IPS-18a (cell line): Measurements from ENCODE around the gene MIGA1.

Experiments used
- H3K27ac ChIP-seq: one replicate; pipeline ENCODE4 v1.5.1; 2013; ENCODE audit warnings: low read length
- H3K27me3 ChIP-seq: one replicate; pipeline ENCODE4 v1.6.1; 2013; ENCODE audit warnings: mild to moderate bottlenecking, low read length; ENCODE audit not compliant: control insufficient read depth, insufficient read depth
- H3K36me3 ChIP-seq: one replicate; pipeline ENCODE4 v1.6.1; 2013; ENCODE audit warnings: low read depth, low read length; ENCODE audit not compliant: control insufficient read depth
- H3K4me1 ChIP-seq: one replicate; pipeline ENCODE4 v1.6.1; 2013; ENCODE audit warnings: low read depth, low read length; ENCODE audit not compliant: control insufficient read depth
- H3K4me3 ChIP-seq: one replicate; pipeline ENCODE4 v1.5.1; 2013; ENCODE audit warnings: low read length
- H3K9ac ChIP-seq: one replicate; pipeline ENCODE4 v1.6.1; 2013; ENCODE audit warnings: mild to moderate bottlenecking, low read length, moderate library complexity
- H3K9me3 ChIP-seq: one replicate; pipeline ENCODE4 v1.6.1; 2013; ENCODE audit warnings: low read depth, low read length; ENCODE audit not compliant: control insufficient read depth

MIGA1 gene

GRCh38 chr1:77859248-77859647, 79.8 kb downstream of the MIGA1 start:
- no peaks in the 10 kb centered on the region for H3K27me3 ChIP-seq
- no peaks in the 10 kb centered on the region for H3K9me3 ChIP-seq
- no peak overlapping the region for H3K27ac ChIP-seq

DNA sequence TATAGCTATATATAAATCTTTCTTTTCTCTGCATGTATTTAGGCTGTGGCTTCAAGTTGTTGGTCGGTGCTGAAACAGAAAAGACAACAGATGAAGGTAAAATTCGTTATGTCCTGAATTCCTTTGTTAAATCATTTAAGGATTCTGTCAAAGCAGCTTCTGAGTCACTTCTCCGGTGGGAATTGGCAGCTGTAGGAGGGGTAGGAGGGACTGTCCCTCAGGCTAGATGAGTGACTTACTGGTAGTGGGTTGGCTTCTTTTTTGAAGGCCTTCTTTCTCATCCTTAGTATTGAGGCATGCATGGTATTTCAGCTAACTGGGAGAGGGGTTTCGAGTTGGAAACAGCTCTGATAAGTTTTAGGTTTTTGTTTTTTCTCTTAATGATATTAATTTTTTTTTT, 86.8 kb downstream of the MIGA1 start:
- H3K27me3 ChIP-seq = no peaks in the 10 kb centered on the region
- no peak overlapping the region for H3K27ac ChIP-seq
- H3K4me3 ChIP-seq = no peak overlapping the region
- no peaks in the 10 kb centered on the region for H3K9me3 ChIP-seq
- no peaks in the 10 kb centered on the region for H3K4me1 ChIP-seq
- H3K9ac ChIP-seq = no peak overlapping the region
- no peaks in the 10 kb centered on the region for H3K36me3 ChIP-seq

More at GRCh38 chr1:77859248-77859647, 79.8 kb downstream of the MIGA1 start:
- Histone ChIP-seq H3K36me3 (peaks cover 3% of the 10 kb centered on the region), H3K9ac (no peak overlapping the region), H3K4me1 (no peaks in the 10 kb centered on the region), H3K4me3 (no peak overlapping the region)

DNA sequence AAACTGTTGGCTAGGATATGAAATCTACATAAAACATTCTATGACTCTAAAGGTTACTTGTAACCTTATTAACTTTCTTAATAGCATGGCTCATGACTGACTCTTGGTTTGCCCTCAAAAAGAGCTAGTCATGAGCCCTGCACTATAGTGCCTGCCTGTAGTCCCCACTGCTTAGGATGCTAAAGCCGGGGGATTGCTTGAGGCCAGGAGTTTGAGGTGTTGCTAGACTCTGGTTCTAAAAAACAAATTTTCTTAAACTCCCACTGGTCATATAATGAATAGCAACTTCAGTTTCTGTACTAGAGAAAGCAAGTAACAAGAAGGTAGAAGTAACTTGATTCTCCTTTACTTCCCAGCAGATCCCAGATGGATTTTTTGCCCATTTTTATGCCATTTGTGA, 93.2 kb downstream of the MIGA1 start:
- no peaks in the 10 kb centered on the region for H3K4me1 ChIP-seq
- H3K27me3 ChIP-seq = no peaks in the 10 kb centered on the region
- H3K27ac ChIP-seq = no peak overlapping the region
- H3K9me3 ChIP-seq = no peaks in the 10 kb centered on the region
- H3K9ac ChIP-seq = no peak overlapping the region
- H3K36me3 ChIP-seq = no peaks in the 10 kb centered on the region
- H3K4me3 ChIP-seq = no peak overlapping the region

DNA sequence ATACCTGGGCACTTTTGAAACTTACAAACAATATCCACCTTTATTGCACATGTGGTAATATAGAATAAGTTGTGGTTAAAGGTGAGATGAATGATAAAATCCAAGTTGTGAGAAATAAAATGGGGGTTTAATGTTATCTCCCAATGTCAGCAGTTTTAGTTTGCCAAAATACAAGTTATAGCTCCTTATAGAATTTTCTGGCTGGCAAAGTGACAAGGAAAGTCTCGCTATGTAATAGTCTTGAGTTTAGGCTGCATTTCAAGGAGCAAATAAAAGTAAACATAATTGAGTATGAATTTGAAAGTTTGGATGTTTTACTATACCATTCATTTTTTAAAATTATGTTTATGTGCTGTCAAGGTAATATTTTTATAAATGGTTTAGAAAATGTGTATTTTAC, 94.0 kb downstream of the MIGA1 start:
- H3K27ac ChIP-seq = no peak overlapping the region
- H3K27me3 ChIP-seq = no peaks in the 10 kb centered on the region
- no peaks in the 10 kb centered on the region for H3K4me1 ChIP-seq
- H3K9me3 ChIP-seq = no peaks in the 10 kb centered on the region
- no peak overlapping the region for H3K4me3 ChIP-seq
- H3K9ac ChIP-seq = no peak overlapping the region
- H3K36me3 ChIP-seq = no peaks in the 10 kb centered on the region

DNA sequence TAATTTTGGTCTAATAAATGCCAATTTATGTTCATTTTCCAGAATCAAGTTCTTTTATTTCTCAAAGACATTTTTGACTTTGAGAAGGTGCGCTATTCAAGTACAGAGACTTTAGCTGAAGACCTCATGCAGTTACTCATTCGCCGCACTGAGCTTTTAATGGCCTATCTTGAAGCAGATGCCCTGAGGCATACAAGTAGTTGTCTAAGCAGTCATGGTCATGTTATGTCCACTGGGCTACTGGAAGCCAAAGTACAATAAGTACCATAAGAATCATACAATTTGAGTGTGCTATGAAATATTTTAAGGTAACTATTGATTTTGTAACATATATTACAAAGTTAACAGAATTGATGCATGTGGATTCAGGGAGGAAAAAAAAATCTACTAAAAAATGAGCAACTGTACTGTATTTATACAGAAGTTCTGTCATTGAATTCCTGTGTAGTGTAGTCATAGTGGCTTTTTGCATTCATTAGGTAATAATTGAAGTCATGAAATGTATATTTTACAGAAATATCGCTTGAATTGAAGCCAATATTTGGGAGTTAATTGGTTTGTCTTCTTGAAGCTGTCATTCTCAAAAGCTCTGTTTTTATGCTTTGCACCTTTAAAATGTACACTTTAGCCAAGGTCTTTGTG, 95.5 kb downstream of the MIGA1 start:
- H3K27me3 ChIP-seq = no peaks in the 10 kb centered on the region
- no peaks in the 10 kb centered on the region for H3K4me1 ChIP-seq
- no peaks in the 10 kb centered on the region for H3K36me3 ChIP-seq
- H3K27ac ChIP-seq = no peak overlapping the region
- H3K4me3 ChIP-seq = no peak overlapping the region
- H3K9me3 ChIP-seq = no peaks in the 10 kb centered on the region
- H3K9ac ChIP-seq = no peak overlapping the region

DNA sequence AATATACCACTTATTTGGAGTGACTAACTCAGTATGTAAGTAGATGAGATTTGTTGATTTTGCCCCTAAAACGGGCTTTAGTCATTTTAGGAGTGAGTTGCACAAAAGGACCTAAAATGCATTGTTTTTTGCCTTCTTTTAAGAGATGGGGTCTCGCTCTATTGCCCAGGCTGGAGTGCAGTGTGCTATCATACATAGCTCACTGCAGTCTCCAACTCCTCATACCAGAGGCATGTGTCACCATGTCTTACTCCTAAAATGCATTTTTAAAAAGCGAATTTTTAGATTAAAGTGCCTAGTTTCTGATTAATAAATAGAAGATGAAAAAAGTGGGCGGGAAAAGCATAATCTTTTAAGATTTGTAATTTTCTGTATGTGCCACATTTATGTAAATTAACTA, 97.4 kb downstream of the MIGA1 start:
- Histone ChIP-seq H3K27me3 (no peaks in the 10 kb centered on the region), H3K9me3 (no peaks in the 10 kb centered on the region), H3K9ac (no peak overlapping the region), H3K4me3 (no peak overlapping the region), H3K27ac (no peak overlapping the region), H3K36me3 (no peaks in the 10 kb centered on the region), H3K4me1 (no peaks in the 10 kb centered on the region)

DNA sequence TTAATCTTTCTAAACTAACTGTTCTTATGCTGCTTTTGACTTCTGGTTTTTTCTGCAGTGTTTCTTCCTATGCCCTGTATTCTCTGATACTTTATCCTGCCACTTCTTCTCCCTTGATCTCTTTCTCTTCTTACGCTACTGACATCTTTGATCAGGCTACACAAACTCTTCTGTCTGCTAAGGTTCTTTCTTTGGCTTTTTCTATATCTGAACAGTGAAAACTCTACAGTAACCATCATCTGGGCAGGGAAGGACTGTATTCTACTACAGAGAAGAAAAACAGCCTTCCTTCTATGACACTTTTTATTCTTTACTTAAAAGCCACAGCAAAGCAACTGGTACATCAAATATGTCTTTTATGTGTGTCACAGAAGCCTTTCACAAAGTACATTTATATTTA, 101.6 kb downstream of the MIGA1 start:
- Histone ChIP-seq H3K9me3 (no peaks in the 10 kb centered on the region), H3K9ac (no peak overlapping the region), H3K4me1 (no peaks in the 10 kb centered on the region), H3K27me3 (no peaks in the 10 kb centered on the region), H3K36me3 (no peaks in the 10 kb centered on the region), H3K4me3 (no peak overlapping the region), H3K27ac (no peak overlapping the region)

GRCh38 chr1:77882411-77882810, 103.0 kb downstream of the MIGA1 start:
- Histone ChIP-seq H3K27me3 (no peaks in the 10 kb centered on the region), H3K9me3 (no peaks in the 10 kb centered on the region), H3K9ac (no peak overlapping the region), H3K36me3 (no peaks in the 10 kb centered on the region), H3K4me3 (no peak overlapping the region), H3K27ac (no peak overlapping the region), H3K4me1 (no peaks in the 10 kb centered on the region)

- Histone ChIP-seq H3K36me3 (no peaks in the 10 kb centered on the region), H3K4me3 (peak within 1 kb of the TSS; percentile 84), H3K27ac (peak within 1 kb of the TSS; percentile 67), H3K9me3 (no peaks in the 10 kb centered on the region), H3K4me1 (peaks cover 10% of the 10 kb centered on the region), H3K27me3 (no peaks in the 10 kb centered on the region), H3K9ac (peak within 1 kb of the TSS; percentile 72)
Observed at GRCh38 chr1:77888081-77888780, 108.8 kb downstream of the MIGA1 start, which contains the start of gene NEXN. TSS of gene NEXN (plus strand) at chr1:77888624. CDS start at chr1:77916107, 27,483 bp downstream.

DNA sequence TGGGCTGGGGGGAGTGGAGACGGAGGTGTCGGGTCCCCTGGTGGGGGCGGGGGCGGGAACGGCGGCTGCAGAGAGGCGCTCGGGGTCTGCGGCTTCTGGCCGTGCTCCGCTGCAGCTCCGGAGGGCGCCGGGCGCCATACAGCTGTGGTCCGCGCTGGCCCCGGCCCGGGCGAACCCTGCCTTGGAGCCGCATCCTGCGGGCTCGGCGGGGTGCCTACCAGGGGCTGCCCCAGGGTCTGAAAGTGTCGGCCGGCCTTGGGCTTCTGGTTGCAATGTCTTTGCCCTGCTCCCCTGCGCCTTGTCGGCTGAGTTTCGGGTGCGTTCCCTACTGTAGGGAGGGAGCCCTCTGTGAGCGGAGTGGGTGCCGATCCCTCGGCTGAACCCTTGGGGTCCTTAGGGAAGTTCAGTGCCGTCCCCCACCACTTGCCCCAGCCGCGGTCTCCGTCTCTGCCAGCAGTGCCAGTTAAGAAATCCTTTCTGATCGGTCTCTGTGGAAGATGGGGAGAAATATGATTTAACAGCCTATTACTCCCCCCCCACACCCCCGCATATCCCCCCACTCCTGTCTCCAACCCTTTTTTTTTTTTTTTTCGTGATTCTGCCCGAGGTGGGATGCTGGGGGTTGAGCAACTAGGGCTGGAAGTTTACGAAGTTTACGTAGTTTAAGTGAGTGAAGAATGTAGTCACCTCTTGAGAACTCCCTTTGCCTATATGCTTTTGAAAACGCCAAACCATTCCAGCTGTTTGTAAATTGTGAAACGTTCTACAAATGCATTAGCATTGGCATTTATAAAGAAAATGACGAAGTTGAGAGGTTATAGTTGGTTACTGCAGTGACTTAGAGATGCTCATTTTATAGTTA, 109.6 kb downstream of the MIGA1 start:
- peak overlapping the region; percentile 72 for H3K9ac ChIP-seq
- no peaks in the 10 kb centered on the region for H3K36me3 ChIP-seq
- no peaks in the 10 kb centered on the region for H3K9me3 ChIP-seq
- H3K4me1 ChIP-seq = peaks cover 10% of the 10 kb centered on the region
- H3K27ac ChIP-seq = no peak overlapping the region
- H3K4me3 ChIP-seq = peak overlapping the region; percentile 84
- H3K27me3 ChIP-seq = no peaks in the 10 kb centered on the region

DNA sequence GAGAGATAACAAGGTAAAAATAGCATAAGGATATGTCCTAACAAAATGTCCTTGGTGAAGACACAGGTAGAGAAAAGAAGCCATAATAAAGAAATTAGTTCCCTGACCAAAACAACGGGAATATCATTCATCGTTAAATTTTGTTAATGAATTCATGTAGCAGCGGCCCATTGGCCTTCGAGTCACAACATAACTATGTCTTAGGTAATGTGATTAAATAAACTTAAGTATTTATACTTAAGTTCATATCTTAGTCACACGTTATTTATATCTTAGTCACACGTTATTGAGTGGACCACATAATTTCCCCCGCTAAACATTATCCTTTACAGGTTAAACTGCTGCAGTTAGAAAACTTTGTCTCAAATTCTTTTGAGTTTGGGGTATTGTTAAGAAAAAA, 110.2 kb downstream of the MIGA1 start:
- H3K36me3 ChIP-seq = no peaks in the 10 kb centered on the region
- H3K27ac ChIP-seq = no peak overlapping the region
- H3K9ac ChIP-seq = peak overlapping the region; percentile 72
- H3K4me3 ChIP-seq = peak overlapping the region; percentile 84
- no peaks in the 10 kb centered on the region for H3K27me3 ChIP-seq
- H3K9me3 ChIP-seq = no peaks in the 10 kb centered on the region
- peaks cover 10% of the 10 kb centered on the region for H3K4me1 ChIP-seq
